HL-60/S4 treated with phorbol 12-myristate 13-acetate at 8.2 ng/mL for 4 days and 3 days (cell line): ENCODE data around the gene CAV1.

Experiments
- in situ Hi-C: fragments of 300-500 bp; cut with MboI; formaldehyde crosslinking; loops from 2 replicates; pipeline ENCODE4 v1.15.0; 2022; ENCODE audit warnings: low sequenced_read_pairs

CAV1 gene

GRCh38 chr7:116503835-116504234 lies 21.0 kb upstream of the CAV1 start:
- in situ Hi-C loops, result no loop called here

- in situ Hi-C loops, result no loop called here
These were observed 19.6 kb upstream of the CAV1 start for GRCh38 chr7:116505278-116505677.

GRCh38 chr7:116505823-116506222 lies 19.0 kb upstream of the CAV1 start:
- in situ Hi-C loops, result no loop called here

GRCh38 chr7:116509982-116510579 lies 14.8 kb upstream of the CAV1 start:
- in situ Hi-C loops, result no loop called here

GRCh38 chr7:116510795-116511194 lies 14.0 kb upstream of the CAV1 start:
- in situ Hi-C loops, result no loop called here

GRCh38 chr7:116511552-116512519 lies 13.0 kb upstream of the CAV1 start:
- in situ Hi-C loops, result no loop called here

GRCh38 chr7:116512520-116513188 lies 12.2 kb upstream of the CAV1 start:
- in situ Hi-C loops, result no loop called here

GRCh38 chr7:116515584-116515983 lies 9.3 kb upstream of the CAV1 start:
- in situ Hi-C loops, result no loop called here

GRCh38 chr7:116516324-116516723 lies 8.5 kb upstream of the CAV1 start:
- in situ Hi-C loops, result no loop called here

GRCh38 chr7:116517626-116518025 lies 7.2 kb upstream of the CAV1 start:
- in situ Hi-C loops, result no loop called here

GRCh38 chr7:116518961-116519360 lies 5.9 kb upstream of the CAV1 start:
- in situ Hi-C loops, result no loop called here

- in situ Hi-C loops, result no loop called here
These were observed 3.7 kb upstream of the CAV1 start for GRCh38 chr7:116521046-116521664.

GRCh38 chr7:116522247-116522646 lies 2.6 kb upstream of the CAV1 start:
- in situ Hi-C loops, result no loop called here

- in situ Hi-C loops, result no loop called here
These were observed 621 bp upstream of the CAV1 start for GRCh38 chr7:116524221-116524608.

- in situ Hi-C loops, result no loop called here
These were observed 569 bp downstream of the CAV1 start for GRCh38 chr7:116525298-116525912.

- in situ Hi-C loops, result no loop called here
These were observed 1.4 kb downstream of the CAV1 start for GRCh38 chr7:116525913-116526861.

- in situ Hi-C loops, result no loop called here
These were observed 2.1 kb downstream of the CAV1 start for GRCh38 chr7:116526897-116527296.

GRCh38 chr7:116527521-116527920 lies 2.7 kb downstream of the CAV1 start:
- in situ Hi-C loops, result no loop called here

- in situ Hi-C loops, result no loop called here
These were observed 3.4 kb downstream of the CAV1 start for GRCh38 chr7:116528008-116528789.
